Measurements from ENCODE around the gene FANCL.
"Not testable (repeated sequence)": the region's sequence is repeated elsewhere in the genome, so short reads cannot be mapped to it uniquely, and the experiment has no call there.

The FANCL gene

DNA sequence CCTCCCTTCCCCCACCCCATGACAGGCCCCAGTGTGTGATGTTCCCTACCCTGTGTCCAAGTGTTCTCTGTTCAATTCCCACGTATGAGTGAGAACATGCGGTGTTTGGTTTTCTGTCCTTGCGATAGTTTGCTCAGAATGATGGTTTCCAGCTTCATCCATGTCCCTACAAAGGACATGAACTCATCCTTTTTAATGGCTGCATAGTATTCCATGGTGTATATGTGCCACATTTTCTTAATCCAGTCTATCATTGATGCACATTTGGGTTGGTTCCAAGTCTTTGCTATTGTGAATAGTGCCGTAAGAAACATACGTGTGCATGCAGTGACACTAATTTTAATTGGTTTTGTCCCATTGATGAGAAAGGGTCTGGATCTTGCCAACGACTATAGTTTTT, 95.4 kb downstream of the FANCL start:
- DNase-seq (ENCODE audit: low spot score), result not testable (repeated sequence)

DNA sequence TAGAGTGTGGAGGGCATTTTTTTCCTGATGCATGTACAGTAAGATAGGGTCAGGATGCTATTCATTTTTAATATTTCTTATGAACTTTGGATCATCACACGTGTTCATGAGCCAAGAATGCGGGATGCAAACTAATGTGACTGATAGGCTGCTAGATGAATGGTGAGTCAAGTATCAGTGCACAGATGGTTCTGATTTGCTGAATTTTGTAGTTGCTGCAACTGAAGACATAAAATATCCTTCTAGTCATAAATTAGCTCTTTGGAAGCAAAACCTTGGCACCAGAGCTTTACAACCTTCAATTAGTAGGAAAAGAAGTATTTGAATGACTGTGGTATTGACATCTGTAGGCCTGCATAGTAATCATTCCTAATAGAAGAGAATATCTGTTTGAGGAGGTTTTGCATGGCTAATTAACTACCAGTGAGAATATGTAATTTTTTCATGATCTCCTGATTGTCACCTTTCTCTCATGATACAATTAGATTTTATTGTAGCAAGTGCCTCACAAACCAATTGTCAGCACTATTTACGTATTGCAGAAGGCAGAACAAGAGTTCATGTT, 100.5 kb downstream of the FANCL start:
- DNase-seq (ENCODE audit: low spot score), result no peak

DNA sequence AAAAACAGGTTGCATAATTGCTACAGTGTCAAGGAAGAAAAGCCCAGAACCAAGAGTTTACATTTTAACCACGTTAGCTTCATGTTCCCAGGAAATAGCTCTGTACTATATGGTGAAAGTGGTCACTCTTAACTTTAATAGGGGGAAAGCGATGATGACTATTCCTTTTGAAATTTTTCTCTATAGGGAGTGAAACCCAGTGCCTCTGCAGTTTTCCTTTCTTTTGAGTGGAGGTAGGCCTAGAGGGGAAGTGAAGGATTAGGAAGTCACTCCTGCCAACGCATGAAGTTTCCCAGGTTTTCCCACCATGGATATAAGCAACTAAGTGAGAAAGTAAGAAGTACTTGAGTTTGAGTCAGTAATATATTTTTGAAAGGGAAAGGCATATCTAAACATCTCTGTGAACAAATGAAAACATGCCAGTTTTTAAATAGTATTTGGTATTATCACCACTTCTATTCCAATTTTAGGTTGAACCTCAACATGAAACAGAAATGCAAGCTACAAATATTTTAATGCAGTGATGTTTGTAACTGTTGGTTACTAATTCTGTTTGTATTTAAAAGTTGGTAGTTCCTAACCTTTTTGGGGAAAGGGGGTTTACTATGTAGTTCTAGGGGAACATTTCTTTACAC, 102.6 kb downstream of the FANCL start:
- DNase-seq (ENCODE audit: low spot score), result no peak

DNA sequence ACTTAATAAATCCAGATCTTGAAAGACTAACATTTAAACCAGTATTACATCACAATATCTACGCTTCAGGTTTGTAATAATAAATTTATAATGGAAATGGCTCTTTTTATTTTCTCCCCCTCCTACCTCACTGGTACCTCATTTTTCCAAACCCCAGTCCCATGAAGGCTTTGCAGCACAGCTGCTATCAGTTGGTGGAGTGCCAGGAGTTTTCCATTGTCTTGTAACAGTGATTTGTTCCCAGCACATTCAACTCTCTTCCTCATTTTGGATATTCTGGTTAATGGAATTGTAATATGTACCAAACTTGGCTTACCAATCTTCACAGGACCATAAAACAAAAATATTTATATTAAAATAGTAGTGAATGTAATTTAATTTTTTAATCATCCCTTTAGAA, 103.3 kb downstream of the FANCL start:
- DNase-seq (ENCODE audit: low spot score), result no peak

DNA sequence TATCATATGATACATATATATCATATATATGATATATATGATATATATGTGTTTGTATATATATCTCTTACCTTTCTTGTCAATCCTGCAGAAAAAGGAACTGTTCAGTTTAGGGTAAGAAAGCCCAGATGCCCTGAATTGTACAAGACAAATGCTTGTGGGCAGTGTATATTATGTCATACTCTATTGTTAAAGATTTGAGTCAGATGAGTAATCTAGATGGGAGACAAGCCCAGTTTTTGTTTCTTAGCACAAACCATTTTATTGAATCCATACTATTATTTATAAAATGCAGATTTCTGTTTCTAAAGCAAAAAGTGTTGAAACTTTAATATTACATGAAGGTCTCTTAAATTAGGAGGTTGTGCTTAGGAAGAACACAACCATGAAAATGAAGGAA, 103.9 kb downstream of the FANCL start:
- DNase-seq (ENCODE audit: low spot score), result no peak

DNA sequence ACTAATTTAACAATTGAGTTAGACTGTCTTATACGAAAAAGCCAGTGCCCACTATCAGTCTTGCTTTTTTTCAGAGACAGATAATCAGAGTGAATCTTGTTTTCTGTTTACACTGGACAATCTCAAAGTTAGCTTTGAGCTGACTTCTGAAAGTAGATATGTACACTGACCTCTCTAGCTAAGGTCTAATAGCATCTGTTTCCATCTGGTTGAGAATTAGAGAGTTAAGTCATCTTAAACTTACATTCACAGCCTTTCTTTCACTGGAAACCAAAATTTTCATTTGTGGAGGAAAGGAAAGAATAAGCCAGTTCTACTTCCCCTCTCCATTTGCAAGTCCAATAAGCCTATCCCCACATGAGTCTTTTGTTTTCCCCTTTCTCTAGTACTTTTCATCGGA, 105.3 kb downstream of the FANCL start:
- no peak for DNase-seq (ENCODE audit: low spot score)

DNA sequence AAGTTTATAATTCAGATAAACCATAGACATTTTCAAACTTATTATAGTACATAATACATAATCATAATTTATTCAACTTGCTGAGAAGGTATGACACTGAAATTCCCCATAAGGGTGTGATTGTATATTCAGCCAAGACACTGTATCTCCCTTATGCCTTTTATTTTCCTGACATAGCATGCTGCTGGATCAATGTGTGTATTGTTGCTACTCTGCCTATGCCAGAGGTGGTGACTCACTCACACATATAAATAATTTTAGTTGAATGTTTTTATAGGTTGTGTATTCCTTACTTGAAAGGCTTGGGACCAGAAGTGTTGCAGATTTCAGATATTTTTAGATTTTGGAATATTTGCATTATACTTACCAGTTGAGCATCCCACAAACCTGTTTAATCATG, 107.7 kb downstream of the FANCL start:
- no peak for DNase-seq (ENCODE audit: low spot score)

DNA sequence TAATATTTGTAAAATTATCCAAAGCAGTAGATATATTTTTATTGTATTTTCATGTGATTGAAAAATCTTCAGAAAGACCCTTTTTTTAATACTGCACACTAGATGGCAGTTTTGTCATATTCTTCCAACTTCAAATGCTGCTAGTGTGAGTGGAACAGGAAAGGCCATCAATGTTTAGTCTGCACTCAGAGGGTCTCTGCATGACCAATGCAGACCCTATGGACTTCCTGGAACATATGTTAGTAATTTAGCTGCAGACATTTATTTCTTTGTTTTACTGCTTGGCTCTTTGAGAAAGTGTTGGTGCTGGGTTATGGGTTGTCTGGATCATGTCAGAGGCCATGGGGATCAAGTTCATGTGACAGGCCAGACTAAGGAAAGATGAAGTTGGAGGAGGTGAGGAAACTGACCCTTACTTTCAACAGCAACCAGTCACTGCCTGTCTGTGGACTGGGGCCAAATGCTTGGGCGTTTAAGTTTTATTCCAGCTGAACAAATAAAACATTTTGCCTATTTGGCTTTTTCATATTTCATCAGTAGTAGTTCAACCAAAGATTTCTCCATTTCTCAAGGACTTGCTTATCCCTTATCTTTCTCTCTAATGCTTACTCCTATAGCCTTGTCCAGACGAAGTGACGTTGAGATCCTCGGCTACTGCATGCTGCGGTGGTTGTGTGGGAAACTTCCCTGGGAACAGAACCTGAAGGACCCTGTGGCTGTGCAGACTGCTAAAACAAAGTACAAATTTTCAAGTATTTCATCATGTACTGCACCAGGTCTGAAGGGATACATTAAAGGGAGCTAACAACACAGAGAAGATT, 109.7 kb downstream of the FANCL start:
- DNase-seq (ENCODE audit: low spot score), result no peak

DNA sequence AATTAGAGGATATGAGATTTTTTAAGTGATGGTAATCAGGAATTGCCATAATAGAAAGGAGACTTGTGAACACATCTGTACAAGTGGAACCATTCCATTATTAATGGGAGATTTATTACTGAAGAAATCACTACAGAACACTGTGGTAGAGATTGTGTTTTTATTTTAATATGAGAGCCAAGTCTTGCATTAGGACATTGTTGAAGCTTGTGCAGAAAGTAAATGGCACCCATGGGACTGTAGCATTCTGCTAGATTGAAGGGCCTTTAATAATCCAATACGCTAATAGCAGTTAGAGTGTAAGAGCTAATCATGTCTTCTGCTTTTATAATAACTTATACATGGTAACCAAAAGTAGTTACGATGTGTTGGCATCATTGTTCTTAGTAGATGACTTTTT, 110.9 kb downstream of the FANCL start:
- DNase-seq (ENCODE audit: low spot score), result no peak

DNA sequence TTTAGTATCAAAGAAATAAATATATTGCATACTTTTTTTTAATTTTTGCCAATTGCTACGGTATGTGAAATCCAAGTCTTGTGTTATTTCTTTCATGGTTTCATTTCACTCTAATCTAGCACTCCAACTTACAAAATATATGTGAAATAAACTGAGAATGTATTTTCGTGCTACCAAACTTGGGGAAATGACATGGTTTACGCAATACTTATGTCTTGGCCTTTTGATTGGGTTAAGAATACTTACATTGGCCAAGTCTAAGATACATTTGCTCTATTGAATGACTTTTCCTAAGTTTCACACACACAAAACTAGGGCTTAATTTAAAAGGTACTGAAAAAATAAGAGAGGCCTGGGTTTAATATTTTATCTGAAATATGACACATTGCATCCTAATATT, 114.0 kb downstream of the FANCL start:
- no peak for DNase-seq (ENCODE audit: low spot score)

DNA sequence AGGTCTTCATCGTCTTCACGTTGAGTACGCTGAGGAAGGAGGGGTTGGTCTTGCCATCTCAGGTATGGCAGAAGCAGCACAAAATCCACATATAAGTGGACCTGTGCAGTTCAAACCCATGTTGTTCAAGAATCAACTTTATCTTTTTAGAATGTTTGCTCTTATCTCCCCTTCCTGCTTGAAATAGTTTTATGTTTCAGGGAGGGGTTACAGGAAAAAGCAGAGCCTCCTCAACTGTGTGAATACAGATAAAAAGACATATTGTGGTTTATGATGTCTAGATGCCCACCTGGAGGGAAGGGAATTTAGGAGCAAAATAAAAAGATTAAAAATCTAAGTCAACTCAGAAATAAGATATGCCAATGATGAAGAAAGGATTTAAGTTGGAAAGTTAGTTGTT, 118.6 kb downstream of the FANCL start:
- DNase-seq (ENCODE audit: low spot score), result no peak

DNA sequence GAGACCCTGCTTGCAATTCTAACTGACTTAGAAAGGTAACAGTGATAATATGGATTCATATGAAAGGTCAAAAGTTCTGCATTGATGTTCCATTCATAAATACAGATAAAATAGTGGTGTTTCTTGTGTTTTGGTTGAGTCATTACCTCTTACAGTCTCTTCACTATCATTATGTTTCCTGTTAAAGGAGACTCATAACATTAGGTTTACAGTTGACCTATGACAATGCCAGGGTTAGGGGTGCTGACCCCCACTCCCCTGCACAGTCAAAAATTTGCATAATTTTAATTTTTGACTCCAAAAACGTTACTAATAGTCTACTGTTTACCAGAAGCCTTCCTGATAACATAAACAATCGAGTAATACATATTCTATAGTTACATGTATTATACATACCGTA, 119.1 kb downstream of the FANCL start:
- DNase-seq (ENCODE audit: low spot score), result no peak

DNA sequence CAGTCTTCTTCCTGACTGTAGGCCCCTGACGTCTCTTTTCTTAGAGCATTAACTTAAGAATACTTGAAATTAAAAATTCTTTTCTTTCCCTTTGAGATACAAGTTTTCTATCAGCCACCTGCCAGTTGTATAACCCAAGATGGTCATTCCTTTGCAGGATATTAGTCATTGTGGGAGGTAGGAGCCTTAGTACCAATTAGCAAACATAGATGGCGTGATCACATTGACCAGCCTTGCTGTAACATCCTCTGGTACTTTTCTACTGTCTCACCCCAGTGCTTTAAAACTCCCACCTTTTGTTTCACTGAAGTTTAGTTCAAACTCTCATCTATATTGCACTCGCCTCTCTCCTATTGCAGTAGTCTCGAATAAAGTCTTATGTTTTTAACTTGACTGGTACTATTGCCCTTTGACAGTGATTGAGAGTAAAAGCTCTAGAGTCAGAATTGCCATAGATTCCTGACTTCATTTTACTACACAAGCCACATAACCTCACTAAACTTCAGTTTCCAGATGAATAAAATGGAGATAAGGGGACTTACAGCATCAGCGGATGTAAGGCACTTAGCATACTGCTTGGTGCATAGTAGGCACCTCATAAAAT, 120.4 kb downstream of the FANCL start:
- DNase-seq (ENCODE audit: low spot score), result no peak

DNA sequence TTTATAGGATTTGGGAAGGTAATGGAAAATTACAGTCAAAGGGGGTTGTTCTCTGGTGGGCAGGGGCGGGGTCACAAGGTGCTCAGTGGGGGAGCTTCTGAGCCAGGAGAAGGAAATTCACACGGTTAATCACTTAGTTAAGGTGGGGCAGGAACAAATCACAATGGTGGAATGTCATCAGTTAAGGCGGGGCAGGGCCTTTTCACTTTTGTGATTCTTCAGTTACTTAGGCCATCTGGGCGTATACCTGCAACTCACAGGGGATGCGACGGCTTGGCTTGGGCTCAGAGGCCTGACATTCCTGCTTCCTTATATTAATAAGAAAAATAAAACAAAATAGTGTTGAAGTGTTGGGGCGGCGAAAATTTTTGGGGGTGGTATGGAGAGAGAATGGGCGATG, 127.6 kb downstream of the FANCL start:
- DNase-seq (ENCODE audit: low spot score), result not testable (repeated sequence)

DNA sequence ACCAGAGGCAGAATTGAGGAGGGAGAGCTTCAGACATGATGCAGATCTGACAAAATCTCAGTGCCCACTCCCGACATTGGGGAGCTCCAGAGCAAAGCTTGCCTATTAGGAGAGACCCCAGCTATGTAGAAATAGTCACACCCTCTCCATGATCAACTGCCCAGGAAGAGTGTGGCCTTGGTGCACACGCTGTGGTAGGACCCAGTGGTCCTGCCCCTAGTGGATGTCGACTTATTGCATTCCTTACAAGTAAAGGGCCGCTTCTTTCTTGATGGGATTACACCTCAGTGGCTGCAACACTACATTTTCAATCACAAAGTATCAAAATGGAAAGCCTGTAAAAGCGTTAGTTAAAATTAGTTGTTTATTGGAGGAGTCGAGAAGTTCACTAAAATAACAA, 130.4 kb downstream of the FANCL start:
- DNase-seq (ENCODE audit: low spot score), result peak; percentile 39

DNA sequence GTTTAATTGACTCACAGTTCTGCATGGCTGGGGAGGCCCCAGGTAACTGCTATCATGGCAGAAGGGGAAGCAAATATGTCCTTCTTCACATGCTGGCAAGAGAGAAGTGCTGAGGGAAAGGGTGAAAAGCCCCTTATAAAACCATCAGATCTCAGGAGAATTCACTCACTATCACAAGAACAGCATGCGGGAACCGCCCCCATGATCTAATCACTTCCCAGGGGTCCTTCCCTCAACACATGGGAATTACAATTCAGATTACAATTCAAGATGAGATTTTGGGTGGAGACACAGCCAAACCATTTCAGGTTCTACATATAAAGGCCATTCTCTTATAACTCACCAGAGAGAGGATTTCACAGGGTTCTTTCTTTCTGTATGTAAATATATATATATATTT, 131.6 kb downstream of the FANCL start:
- no peak for DNase-seq (ENCODE audit: low spot score)
